Fibroblast of peridontal ligament (primary cell): ENCODE data around the gene DUSP11.
"Not testable (repeated sequence)": the region's sequence is repeated elsewhere in the genome, so short reads cannot be mapped to it uniquely, and the experiment has no call there.

Source experiments
- DNase-seq: peaks from one replicate; pipeline ENCODE4 v3.0.0-alpha.2; 2010; ENCODE audit errors: extremely low read depth

Gene DUSP11

GRCh38 chr2:73717695-73718094 is 62.2 kb downstream of the DUSP11 start:
- not testable (repeated sequence) for DNase-seq

GRCh38 chr2:73717251-73717606 is 62.7 kb downstream of the DUSP11 start:
- no peak for DNase-seq

DNA sequence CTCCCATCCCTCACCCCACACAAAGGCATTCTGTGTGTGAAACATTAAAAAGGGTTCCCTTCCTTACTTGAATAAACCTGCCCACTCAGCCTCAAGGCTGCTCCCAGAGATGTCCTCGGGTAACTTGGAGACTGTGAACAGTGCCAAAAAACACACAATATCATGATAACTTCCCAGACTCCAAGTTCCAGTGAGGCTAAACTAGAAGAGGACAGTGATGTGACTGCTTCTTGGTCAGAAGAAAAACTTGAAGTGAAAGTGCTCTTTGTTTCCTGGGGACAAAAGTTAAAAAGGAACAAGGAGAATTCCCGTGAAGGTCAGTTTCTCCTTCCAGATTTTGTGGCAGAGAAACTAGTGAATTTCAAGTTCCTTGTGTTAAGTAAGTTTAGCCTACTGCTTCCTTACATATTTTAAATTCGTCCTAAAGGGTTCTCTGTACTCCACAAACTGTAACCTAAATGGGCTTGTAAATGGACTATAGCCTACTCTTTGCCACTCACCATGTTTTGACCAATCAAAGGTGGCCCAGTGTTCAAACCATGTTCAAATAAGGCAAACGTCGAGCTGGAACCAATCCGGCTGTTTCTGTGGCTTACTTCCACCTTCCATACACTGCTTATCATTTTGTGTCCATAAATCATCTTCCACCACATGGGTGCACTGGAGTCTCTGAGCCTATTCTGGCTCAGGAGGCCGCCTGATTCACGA is 63.2 kb downstream of the DUSP11 start:
- peak; percentile 52 for DNase-seq

DNA sequence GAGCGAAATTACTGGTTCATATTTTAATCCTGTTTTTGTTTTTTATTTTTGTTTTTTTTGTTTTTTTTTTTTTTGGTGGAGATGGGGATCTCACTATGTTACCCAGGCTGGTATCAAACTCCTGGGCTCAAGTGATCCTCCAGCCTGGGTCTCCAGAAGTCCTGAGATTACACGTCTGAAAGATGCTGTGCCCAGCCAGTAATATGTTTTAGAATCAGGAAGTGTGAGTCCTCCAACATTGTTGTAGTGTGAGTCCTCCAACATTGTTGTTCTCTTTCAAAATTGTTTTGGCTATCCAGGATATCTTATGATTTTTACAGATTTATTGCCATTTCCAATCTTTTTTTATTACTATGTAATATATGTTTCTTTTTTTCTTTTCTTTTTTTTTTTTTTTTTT is 65.8 kb downstream of the DUSP11 start:
- DNase-seq, result no peak
